Kidney (tissue), 14 donors: Measurements from ENCODE around the gene PRICKLE1. TPM values are rescaled to one million over a fixed set of nuclear protein-coding genes. Genes with fewer than 3 reads are reported as not detected.

Experiments used
- DNase-seq, 5 donors: peaks; one replicate each; pipeline ENCODE4 v3.0.0-alpha.2; 2013 to 2020
- FAIRE-seq: peaks from 2 replicates; lab custom pipeline; 2012; peaks lifted over from hg19 to GRCh38; lab: Jason Lieb, UNC
- H3K27ac ChIP-seq, 2 donors: one replicate each; pipeline ENCODE4 v1.7.0; 2013; ENCODE audit warnings: low read depth in 2 of 2, low read length in 2 of 2, inconsistent platforms in 1 of 2
- H3K27me3 ChIP-seq: one replicate; pipeline ENCODE4 v1.7.1; 2013; ENCODE audit warnings: low read length, inconsistent platforms; ENCODE audit not compliant: control insufficient read depth, insufficient read depth
- H3K36me3 ChIP-seq, 3 donors: one replicate each; pipeline versions ENCODE4 v1.7.0 to v1.7.1; 2013; ENCODE audit warnings: low read length in 3 of 3, control low read depth in 1 of 3, inconsistent platforms in 1 of 3; ENCODE audit not compliant: insufficient read depth in 3 of 3, control insufficient read depth in 2 of 3
- H3K4me1 ChIP-seq, 3 donors: one replicate each; pipeline versions ENCODE4 v1.7.0 to v1.7.1; 2013; ENCODE audit warnings: low read length in 3 of 3, inconsistent platforms in 1 of 3, low read depth in 1 of 3; ENCODE audit not compliant: control insufficient read depth in 2 of 3, insufficient read depth in 2 of 3
- H3K4me3 ChIP-seq, 3 donors: one replicate each; pipeline versions ENCODE4 v1.7.0 to v1.8.1; 2013; ENCODE audit warnings: low read length in 3 of 3, control low read depth in 1 of 3, inconsistent platforms in 1 of 3
- H3K9ac ChIP-seq, 3 donors: one replicate each; pipeline versions ENCODE4 v1.7.0 to v1.7.1; 2013; ENCODE audit warnings: low read length in 3 of 3, control low read depth in 1 of 3, inconsistent platforms in 1 of 3
- H3K9me3 ChIP-seq, 3 donors: one replicate each; pipeline versions ENCODE4 v1.7.0 to v1.7.1; 2013; ENCODE audit warnings: low read length in 3 of 3, control low read depth in 1 of 3, inconsistent platforms in 1 of 3; ENCODE audit not compliant: control insufficient read depth in 2 of 3, insufficient read depth in 1 of 3
- CTCF ChIP-seq: IDR thresholded peaks from 3 replicates; pipeline ENCODE4 v1.5.1; 2012; ENCODE audit warnings: mild to moderate bottlenecking, moderate library complexity, borderline replicate concordance; ENCODE audit not compliant: insufficient read depth; ENCODE audit errors: extremely low read depth
- intact Hi-C: fragments of 100-400 bp; cut with DNase I; formaldehyde crosslinking; loops from one replicate; pipeline ENCODE4 v1.11.1; 2022
- polyA plus RNA-seq: library from polyadenylated mRNA; stranded (reverse); fragments of 350-450 nt; fragmentation: Illumina TruSeq; extraction: RNeasy Lipid Tissue Mini Kit (QIAGEN cat#74804); gene quantifications from one replicate; pipeline ENCODE4 v1.2.3, GENCODE V29; 2014; ENCODE audit warnings: low read depth, low replicate concordance; ENCODE audit not compliant: insufficient read depth
- total RNA-seq: library from RNA; stranded (reverse); fragmentation: NEBNext Ultra II Directional; extraction: Animal tissue kit (Norgen Biotek cat#: 25700); gene quantifications from one replicate; pipeline ENCODE4 v1.2.1, GENCODE V29; 2021
- donor health status: control.
- donor health status: control.
- donor health status: control.
- donor health status: control.
- donor health status: control.
- donor health status: DM: yes; HTN: yes; CAD: no.
- donor health status: Normal renal cell carcinoma (clear cell type).

The PRICKLE1 gene
- total and polyA plus RNA-seq, 2 donors from 2014 or later, result 3.9 to 21.7 TPM

GRCh38 chr12:42636993-42637392 lies 47.4 kb upstream of the PRICKLE1 start:
- H3K27ac ChIP-seq, result no peak overlapping the region
- intact Hi-C loops, result no loop called here

GRCh38 chr12:42633594-42633993 lies 44.0 kb upstream of the PRICKLE1 start:
- Histone ChIP-seq H3K9ac (no peak overlapping the region), H3K9me3 (no peaks in the 10 kb centered on the region), H3K4me3 (no peak overlapping the region), H3K27me3 (no peaks in the 10 kb centered on the region), H3K4me1 (no peaks in the 10 kb centered on the region), H3K27ac (no peak overlapping the region), H3K36me3 (no peaks in the 10 kb centered on the region)
- intact Hi-C loops, result no loop called here
- FAIRE-seq (no peak), DNase-seq (no peak)
- no peak for TF ChIP-seq CTCF

More at GRCh38 chr12:42636993-42637392, 47.4 kb upstream of the PRICKLE1 start:
- FAIRE-seq (no peak), DNase-seq (no peak)
- no peak for TF ChIP-seq CTCF
- Histone ChIP-seq H3K36me3 (no peaks in the 10 kb centered on the region), H3K9ac (no peak overlapping the region), H3K4me3 (no peak overlapping the region), H3K27me3 (no peaks in the 10 kb centered on the region), H3K9me3 (no peaks in the 10 kb centered on the region), H3K4me1 (no peaks in the 10 kb centered on the region)

GRCh38 chr12:42631513-42631912 lies 42.0 kb upstream of the PRICKLE1 start:
- no peaks in the 10 kb centered on the region for H3K27me3 ChIP-seq
- no peak for FAIRE-seq
- H3K9me3 ChIP-seq, result no peaks in the 10 kb centered on the region
- intact Hi-C loops, result no loop called here
- no peak for DNase-seq
- no peak for TF ChIP-seq CTCF
- no peak overlapping the region for H3K9ac ChIP-seq
- H3K27ac ChIP-seq, result no peak overlapping the region
- H3K36me3 ChIP-seq, result no peaks in the 10 kb centered on the region
- H3K4me3 ChIP-seq, result no peak overlapping the region
- H3K4me1 ChIP-seq, result no peaks in the 10 kb centered on the region

- Histone ChIP-seq H3K4me3 (no peak overlapping the region), H3K9me3 (no peaks in the 10 kb centered on the region), H3K36me3 (no peaks in the 10 kb centered on the region), H3K27ac (no peak overlapping the region), H3K27me3 (no peaks in the 10 kb centered on the region), H3K4me1 (no peaks in the 10 kb centered on the region), H3K9ac (no peak overlapping the region)
- DNase-seq (no peak), FAIRE-seq (no peak)
- TF ChIP-seq CTCF, result no peak
- intact Hi-C loops, result no loop called here
Observed at GRCh38 chr12:42630314-42630713, 40.8 kb upstream of the PRICKLE1 start.
